SU-DHL-6 (cell line): ENCODE measurements around the gene LRRC17.

Source experiments
- H2AFZ ChIP-seq: fragments of 200-600 bp; sonication (generic); 2 replicates; pipeline ENCODE4 v1.6.1; 2014; ENCODE audit warnings: low read depth, mild to moderate bottlenecking, moderate library complexity, mixed read lengths, antibody characterized with exemption, low read length; ENCODE audit not compliant: severe bottlenecking
- H3F3A ChIP-seq: fragments of 200-600 bp; shearing (Covaris generic); 2 replicates; pipeline ENCODE4 v1.6.0; 2016; ENCODE audit warnings: antibody characterized with exemption, mild to moderate bottlenecking; ENCODE audit not compliant: insufficient read depth
- H3K27ac ChIP-seq: fragments of 200-600 bp; sonication (generic); 2 replicates; pipeline ENCODE4 v1.5.1; 2016; ENCODE audit warnings: low read depth, mild to moderate bottlenecking, low read length, moderate library complexity, mixed read lengths
- H3K27me3 ChIP-seq: fragments of 200-600 bp; sonication (generic), shearing (Covaris generic); 2 replicates; pipeline ENCODE4 v1.6.0; 2014; ENCODE audit warnings: mild to moderate bottlenecking, low read length
- H3K36me3 ChIP-seq: fragments of 200-600 bp; sonication (generic); 2 replicates; pipeline ENCODE4 v1.6.1; 2014; ENCODE audit warnings: mild to moderate bottlenecking, low read length, mixed read lengths
- H3K4me2 ChIP-seq: fragments of 300-600, 200-600 bp; shearing (Covaris generic), sonication (generic); 2 replicates; pipeline ENCODE4 v1.6.0; 2014; ENCODE audit warnings: low read length, low read depth, mild to moderate bottlenecking; ENCODE audit not compliant: poor library complexity, severe bottlenecking
- H3K4me3 ChIP-seq: fragments of 200-600 bp; sonication (generic); 2 replicates; pipeline ENCODE4 v1.5.1; 2014; ENCODE audit warnings: antibody characterized with exemption, low read length, mild to moderate bottlenecking, mixed read lengths; ENCODE audit not compliant: insufficient read depth, poor library complexity, severe bottlenecking
- H3K79me2 ChIP-seq: fragments of 200-600 bp; sonication (generic); 2 replicates; pipeline ENCODE4 v1.6.1; 2014; ENCODE audit warnings: mild to moderate bottlenecking, low read length, moderate library complexity; ENCODE audit not compliant: insufficient read depth
- H3K9ac ChIP-seq: fragments of 200-600 bp; sonication (generic); 2 replicates; pipeline ENCODE4 v1.7.0; 2014; ENCODE audit warnings: mild to moderate bottlenecking, low read length
- H3K9me2 ChIP-seq: fragments of 200-600 bp; sonication (generic); replicated peaks from 2 replicates; pipeline ENCODE4 v1.6.1; 2014; ENCODE audit warnings: low read length; ENCODE audit not compliant: insufficient read depth
- H3K9me3 ChIP-seq: fragments of 200-600 bp; sonication (generic); 2 replicates; pipeline ENCODE4 v1.6.1; 2014; ENCODE audit warnings: low read length, mixed read lengths; ENCODE audit not compliant: insufficient read depth
- H4K20me1 ChIP-seq: fragments of 200-600 bp; sonication (generic); 2 replicates; pipeline ENCODE4 v1.6.1; 2014; ENCODE audit warnings: low read depth, mild to moderate bottlenecking, antibody characterized with exemption, low read length, moderate library complexity, mixed read lengths
- EZH2phosphoT487 ChIP-seq: fragments of 200-600 bp; sonication (generic), shearing (Covaris generic); conservative IDR thresholded peaks from 2 replicates; pipeline ENCODE4 v1.6.1; 2018; ENCODE audit warnings: mild to moderate bottlenecking, antibody characterized with exemption, low read length, moderate library complexity, mixed read lengths
- TF ChIP-seq, protein P1 (sequence below): fragments of 200-600 bp; sonication (generic); IDR thresholded peaks from one replicate; pipeline ENCODE4 v1.5.1; 2017; ENCODE audit warnings: antibody characterized with exemption, mild to moderate bottlenecking, low read length, moderate library complexity; ENCODE audit not compliant: insufficient read depth, poor library complexity, severe bottlenecking

LRRC17 gene

DNA sequence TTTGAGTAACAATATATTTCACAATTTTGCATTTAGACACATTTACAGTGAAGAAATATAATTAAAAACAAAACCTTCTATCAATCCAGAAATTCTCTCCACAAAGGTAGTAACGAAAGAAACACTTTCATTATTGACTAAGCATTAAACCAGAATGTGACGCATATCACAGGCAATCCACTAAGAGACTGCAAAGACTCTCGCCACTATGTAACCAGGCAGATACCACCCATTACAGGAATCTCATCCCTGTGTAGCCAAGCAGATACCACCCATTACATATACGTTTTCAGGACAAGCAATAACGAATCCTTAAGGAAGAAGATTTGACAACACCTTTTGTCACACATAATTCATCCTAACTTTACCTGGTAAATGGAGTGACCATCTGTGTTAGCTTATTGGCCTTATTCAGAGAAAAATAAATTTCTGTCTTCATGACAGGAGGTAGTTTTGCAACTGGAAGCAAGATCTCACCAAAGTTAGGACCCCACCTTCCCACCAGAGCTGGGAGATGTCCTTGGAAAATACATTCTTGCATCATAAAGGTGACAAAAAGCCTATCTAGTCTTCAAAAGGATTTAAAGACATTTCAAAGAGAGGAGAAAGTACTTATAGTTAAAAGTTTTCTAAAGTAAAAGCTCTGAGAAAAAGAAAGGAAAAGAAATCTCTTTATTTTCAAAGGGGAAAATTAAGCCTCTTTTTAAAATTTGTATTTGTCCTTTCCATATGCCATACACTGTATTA is 30.8 kb downstream of the LRRC17 start:
- no peaks in the 10 kb centered on the region for H3K27me3 ChIP-seq
- no peak overlapping the region for H3K9ac ChIP-seq
- H3K27ac ChIP-seq, result no peak overlapping the region
- TF ChIP-seq EZH2phosphoT487, result no peak
- TF ChIP-seq, protein P1, sequence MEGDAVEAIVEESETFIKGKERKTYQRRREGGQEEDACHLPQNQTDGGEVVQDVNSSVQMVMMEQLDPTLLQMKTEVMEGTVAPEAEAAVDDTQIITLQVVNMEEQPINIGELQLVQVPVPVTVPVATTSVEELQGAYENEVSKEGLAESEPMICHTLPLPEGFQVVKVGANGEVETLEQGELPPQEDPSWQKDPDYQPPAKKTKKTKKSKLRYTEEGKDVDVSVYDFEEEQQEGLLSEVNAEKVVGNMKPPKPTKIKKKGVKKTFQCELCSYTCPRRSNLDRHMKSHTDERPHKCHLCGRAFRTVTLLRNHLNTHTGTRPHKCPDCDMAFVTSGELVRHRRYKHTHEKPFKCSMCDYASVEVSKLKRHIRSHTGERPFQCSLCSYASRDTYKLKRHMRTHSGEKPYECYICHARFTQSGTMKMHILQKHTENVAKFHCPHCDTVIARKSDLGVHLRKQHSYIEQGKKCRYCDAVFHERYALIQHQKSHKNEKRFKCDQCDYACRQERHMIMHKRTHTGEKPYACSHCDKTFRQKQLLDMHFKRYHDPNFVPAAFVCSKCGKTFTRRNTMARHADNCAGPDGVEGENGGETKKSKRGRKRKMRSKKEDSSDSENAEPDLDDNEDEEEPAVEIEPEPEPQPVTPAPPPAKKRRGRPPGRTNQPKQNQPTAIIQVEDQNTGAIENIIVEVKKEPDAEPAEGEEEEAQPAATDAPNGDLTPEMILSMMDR, result no peak
- no peaks in the 10 kb centered on the region for H3K9me3 ChIP-seq
- H3F3A ChIP-seq, result no peaks in the 10 kb centered on the region
- H3K4me2 ChIP-seq, result no peak overlapping the region
- H3K9me2 ChIP-seq, result no peaks in the 10 kb centered on the region
- no peak overlapping the region for H2AFZ ChIP-seq
- H3K4me3 ChIP-seq, result no peak overlapping the region
- no peaks in the 10 kb centered on the region for H3K79me2 ChIP-seq
- no peaks in the 10 kb centered on the region for H4K20me1 ChIP-seq
- no peaks in the 10 kb centered on the region for H3K36me3 ChIP-seq

DNA sequence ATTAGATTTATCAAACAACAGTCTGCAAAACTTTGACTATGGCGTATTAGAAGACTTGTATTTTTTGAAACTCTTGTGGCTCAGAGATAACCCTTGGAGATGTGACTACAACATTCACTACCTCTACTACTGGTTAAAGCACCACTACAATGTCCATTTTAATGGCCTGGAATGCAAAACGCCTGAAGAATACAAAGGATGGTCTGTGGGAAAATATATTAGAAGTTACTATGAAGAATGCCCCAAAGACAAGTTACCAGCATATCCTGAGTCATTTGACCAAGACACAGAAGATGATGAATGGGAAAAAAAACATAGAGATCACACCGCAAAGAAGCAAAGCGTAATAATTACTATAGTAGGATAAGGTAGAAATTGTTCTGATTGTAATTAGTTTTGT is 31.4 kb downstream of the LRRC17 start:
- Histone ChIP-seq H4K20me1 (no peaks in the 10 kb centered on the region), H3K4me3 (no peak overlapping the region)

DNA sequence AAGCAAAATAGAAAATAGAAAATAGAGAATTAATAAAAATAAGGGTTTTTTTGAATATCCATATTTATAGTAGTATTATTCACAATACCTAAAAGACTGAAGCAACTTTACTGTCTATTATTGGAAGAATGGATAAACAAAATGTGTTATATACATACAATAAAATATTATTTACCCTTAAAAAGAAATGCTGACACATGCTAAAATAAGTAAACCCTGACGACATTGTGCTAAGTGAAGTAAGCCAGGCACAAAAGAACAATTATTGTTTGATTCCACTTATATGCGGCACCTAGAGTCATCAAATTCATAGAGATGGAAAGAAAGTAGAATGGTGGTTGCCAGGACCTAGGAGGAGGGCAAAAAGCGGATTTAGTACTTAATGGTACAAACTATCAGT is 39.0 kb downstream of the LRRC17 start:
- Histone ChIP-seq H3K4me2 (no peak overlapping the region), H3K9me2 (no peaks in the 10 kb centered on the region), H3K36me3 (no peaks in the 10 kb centered on the region), H3K27me3 (no peaks in the 10 kb centered on the region), H3K9me3 (no peaks in the 10 kb centered on the region), H3K9ac (no peak overlapping the region), H3K4me3 (no peak overlapping the region), H3K27ac (no peak overlapping the region), H2AFZ (no peak overlapping the region), H3F3A (no peaks in the 10 kb centered on the region), H3K79me2 (no peaks in the 10 kb centered on the region), H4K20me1 (no peaks in the 10 kb centered on the region)
- TF ChIP-seq, protein P1, result no peak
- no peak for TF ChIP-seq EZH2phosphoT487

More for the DNA sequence above, 31.4 kb downstream of the LRRC17 start:
- H3K9me3 ChIP-seq, result no peaks in the 10 kb centered on the region
- H3K36me3 ChIP-seq, result no peaks in the 10 kb centered on the region
- no peaks in the 10 kb centered on the region for H3F3A ChIP-seq
- no peak overlapping the region for H3K27ac ChIP-seq
- H3K27me3 ChIP-seq, result no peaks in the 10 kb centered on the region
- H2AFZ ChIP-seq, result no peak overlapping the region
- no peak overlapping the region for H3K9ac ChIP-seq
- H3K79me2 ChIP-seq, result no peaks in the 10 kb centered on the region
- no peaks in the 10 kb centered on the region for H3K9me2 ChIP-seq
- no peak overlapping the region for H3K4me2 ChIP-seq
- TF ChIP-seq, protein P1, result no peak
- no peak for TF ChIP-seq EZH2phosphoT487
